Keratinocyte (primary cell): ENCODE data around the gene NAA80. TPM values are rescaled to one million over a fixed set of nuclear protein-coding genes. Genes with fewer than 3 reads are reported as not detected.

Experiments
- DNase-seq: peaks from one replicate; pipeline ENCODE4 v3.0.0-alpha.2; 2011; ENCODE audit warnings: low read depth, missing footprints, low spot score
- FAIRE-seq: peaks from 2 replicates; lab custom pipeline; 2011; peaks lifted over from hg19 to GRCh38; lab: Jason Lieb, UNC
- H2AFZ ChIP-seq: 2 replicates; pipeline ENCODE4 v1.6.0; 2012; ENCODE audit warnings: low read length, control low read depth, inconsistent platforms; ENCODE audit not compliant: control insufficient read depth
- H3K27ac ChIP-seq: 2 replicates; pipeline ENCODE4 v1.5.1; 2011; ENCODE audit warnings: low read length; ENCODE audit not compliant: control insufficient read depth, insufficient read depth
- H3K27me3 ChIP-seq: 3 replicates; pipeline ENCODE4 v1.6.0; 2011; ENCODE audit warnings: low read length; ENCODE audit not compliant: control insufficient read depth, insufficient read depth; ENCODE audit errors: extremely low read depth
- H3K36me3 ChIP-seq, 2 experiments: 2 replicates in 1 of 2; 3 replicates in 1 of 2; pipeline ENCODE4 v1.5.1; 2011; ENCODE audit warnings: low read length in 2 of 2, mild to moderate bottlenecking in 1 of 2; ENCODE audit not compliant: control insufficient read depth in 2 of 2, insufficient read depth in 2 of 2; ENCODE audit errors: extremely low read depth in 1 of 2
- H3K4me1 ChIP-seq: 3 replicates; pipeline ENCODE4 v1.5.1; 2011; ENCODE audit warnings: low read length; ENCODE audit not compliant: control insufficient read depth, insufficient read depth; ENCODE audit errors: extremely low read depth
- H3K4me2 ChIP-seq: 3 replicates; pipeline ENCODE4 v1.6.0; 2011; ENCODE audit warnings: low read depth, low read length; ENCODE audit not compliant: control insufficient read depth, insufficient read depth; ENCODE audit errors: extremely low read depth
- H3K4me3 ChIP-seq, 3 experiments: fragments of 200-600 bp in 1 of 3; sonication (generic) in 1 of 3; 2 replicates in 2 of 3; 3 replicates in 1 of 3; pipeline ENCODE4 v1.5.1; 2011 to 2016; ENCODE audit warnings: low read length in 3 of 3, mild to moderate bottlenecking in 3 of 3, control low read depth in 2 of 3, inconsistent platforms in 1 of 3, low read depth in 1 of 3, mixed read lengths in 1 of 3, mixed run types in 1 of 3, moderate library complexity in 1 of 3; ENCODE audit not compliant: control insufficient read depth in 2 of 3, insufficient read depth in 2 of 3; ENCODE audit errors: extremely low read depth in 1 of 3
- H3K79me2 ChIP-seq: 2 replicates; pipeline ENCODE4 v1.6.0; 2012; ENCODE audit warnings: low read length; ENCODE audit not compliant: control insufficient read depth, insufficient read depth
- H3K9ac ChIP-seq: 3 replicates; pipeline ENCODE4 v1.6.0; 2011; ENCODE audit warnings: low read length; ENCODE audit not compliant: control insufficient read depth, insufficient read depth; ENCODE audit errors: extremely low read depth
- H3K9me1 ChIP-seq: 3 replicates; pipeline ENCODE4 v1.6.0; 2011; ENCODE audit warnings: low read length; ENCODE audit not compliant: control insufficient read depth, insufficient read depth; ENCODE audit errors: extremely low read depth
- H3K9me3 ChIP-seq: 2 replicates; pipeline ENCODE4 v1.5.1; 2012; ENCODE audit warnings: low read depth, low read length; ENCODE audit not compliant: control insufficient read depth
- H4K20me1 ChIP-seq: 3 replicates; pipeline ENCODE4 v1.6.0; 2011; ENCODE audit warnings: low read length; ENCODE audit not compliant: control insufficient read depth, insufficient read depth; ENCODE audit errors: extremely low read depth
- EZH2 ChIP-seq: IDR thresholded peaks from one replicate; pipeline ENCODE4 v1.6.1; 2012; ENCODE audit warnings: inconsistent platforms, mild to moderate bottlenecking, low read length, moderate library complexity
- dilution Hi-C: fragments of 300-500 bp; cut with MboI; formaldehyde crosslinking; loops from one replicate; pipeline ENCODE4 v1.7.0; 2020; ENCODE audit warnings: low sequenced_read_pairs; ENCODE audit not compliant: extremely low pct_ligation_motif_present
- polyA plus RNA-seq, 5 experiments: library from polyadenylated mRNA; depleted of rRNA in 3 of 5; stranded (reverse) in 3 of 5; stranded (forward) in 1 of 5; unstranded in 1 of 5; fragments of >200 nt; gene quantifications; 1 replicate in 1 of 5; 2 replicates in 3 of 5; 3 replicates in 1 of 5; pipeline versions ENCODE4 v1.2.1 to v1.2.3, GENCODE V29; 2011 to 2012; ENCODE audit warnings: missing spikeins in 2 of 5, low read depth in 1 of 5, low replicate concordance in 1 of 5
- TF ChIP-seq, protein P1 (sequence below), 3 experiments: IDR thresholded peaks in 1 of 3; conservative IDR thresholded peaks in 1 of 3; optimal IDR thresholded peaks in 1 of 3; 2 replicates in 2 of 3; 3 replicates in 1 of 3; pipeline versions ENCODE3 to v1.5.1; 2011; ENCODE audit warnings: low read length in 3 of 3, mild to moderate bottlenecking in 3 of 3, moderate library complexity in 2 of 3, control low read depth in 1 of 3, inconsistent platforms in 1 of 3; ENCODE audit not compliant: insufficient read depth in 2 of 3; ENCODE audit errors: extremely low read depth in 1 of 3

Gene NAA80
- polyA plus RNA-seq, 1 donor (not counting 4 experiments of a cell fraction or from before 2014, with no cell fraction given), result 6.1 TPM

GRCh38 chr3:50323092-50323600 lies 23.9 kb upstream of the NAA80 start:
- DNase-seq, result no peak
- H3K9me1 ChIP-seq, result peaks cover 3% of the 10 kb centered on the region
- no peaks in the 10 kb centered on the region for H3K27me3 ChIP-seq
- peaks cover 48% of the 10 kb centered on the region for H3K79me2 ChIP-seq
- no peaks in the 10 kb centered on the region for H4K20me1 ChIP-seq
- H3K9me3 ChIP-seq, result no peaks in the 10 kb centered on the region
- no peak overlapping the region for H2AFZ ChIP-seq
- no peak overlapping the region for H3K9ac ChIP-seq
- dilution Hi-C loops, result no loop called here
- no peak for FAIRE-seq
- peaks cover 21 to 26% of the 10 kb centered on the region in 2 experiments for H3K36me3 ChIP-seq
- H3K4me1 ChIP-seq, result peaks cover 32% of the 10 kb centered on the region
- no peak overlapping the region for H3K4me2 ChIP-seq
- TF ChIP-seq, protein P1, sequence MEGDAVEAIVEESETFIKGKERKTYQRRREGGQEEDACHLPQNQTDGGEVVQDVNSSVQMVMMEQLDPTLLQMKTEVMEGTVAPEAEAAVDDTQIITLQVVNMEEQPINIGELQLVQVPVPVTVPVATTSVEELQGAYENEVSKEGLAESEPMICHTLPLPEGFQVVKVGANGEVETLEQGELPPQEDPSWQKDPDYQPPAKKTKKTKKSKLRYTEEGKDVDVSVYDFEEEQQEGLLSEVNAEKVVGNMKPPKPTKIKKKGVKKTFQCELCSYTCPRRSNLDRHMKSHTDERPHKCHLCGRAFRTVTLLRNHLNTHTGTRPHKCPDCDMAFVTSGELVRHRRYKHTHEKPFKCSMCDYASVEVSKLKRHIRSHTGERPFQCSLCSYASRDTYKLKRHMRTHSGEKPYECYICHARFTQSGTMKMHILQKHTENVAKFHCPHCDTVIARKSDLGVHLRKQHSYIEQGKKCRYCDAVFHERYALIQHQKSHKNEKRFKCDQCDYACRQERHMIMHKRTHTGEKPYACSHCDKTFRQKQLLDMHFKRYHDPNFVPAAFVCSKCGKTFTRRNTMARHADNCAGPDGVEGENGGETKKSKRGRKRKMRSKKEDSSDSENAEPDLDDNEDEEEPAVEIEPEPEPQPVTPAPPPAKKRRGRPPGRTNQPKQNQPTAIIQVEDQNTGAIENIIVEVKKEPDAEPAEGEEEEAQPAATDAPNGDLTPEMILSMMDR (optimal IDR thresholded peaks at IDR 0.05 in 1 of 3, IDR thresholded peaks at IDR 0.05 in 1 of 3, conservative IDR thresholded peaks at IDR 0.05 in 1 of 3; ENCODE audit: extremely low read depth in 1 of 3, insufficient read depth in 2 of 3, low read length in 3 of 3), result no peak
- no peak overlapping the region for H3K4me3 ChIP-seq
- no peak overlapping the region for H3K27ac ChIP-seq

GRCh38 chr3:50322386-50323091 lies 23.3 kb upstream of the NAA80 start, which contains the start of gene HYAL2:
Gene HYAL2 (minus strand): TSS chr3:50322745. CDS start chr3:50320489, 2,256 bp downstream.
- peaks cover 38% of the 10 kb centered on the region for H3K4me1 ChIP-seq
- dilution Hi-C loops, result no loop called here
- H3K9me3 ChIP-seq, result no peaks in the 10 kb centered on the region
- H3K36me3 ChIP-seq, result peaks cover 22 to 31% of the 10 kb centered on the region in 2 experiments
- no peaks in the 10 kb centered on the region for H4K20me1 ChIP-seq
- peak within 1 kb of the TSS; percentile 99 for H3K27ac ChIP-seq
- H3K4me2 ChIP-seq, result peak within 1 kb of the TSS; percentile 99
- FAIRE-seq, result no peak
- no peak for DNase-seq
- no peak for TF ChIP-seq EZH2
- TF ChIP-seq, protein P1 (optimal IDR thresholded peaks at IDR 0.05 in 1 of 3, IDR thresholded peaks at IDR 0.05 in 1 of 3, conservative IDR thresholded peaks at IDR 0.05 in 1 of 3; ENCODE audit: extremely low read depth in 1 of 3, insufficient read depth in 2 of 3, low read length in 3 of 3), result no peak
- peaks cover 48% of the 10 kb centered on the region for H3K79me2 ChIP-seq
- peak within 1 kb of the TSS; percentile 96 for H2AFZ ChIP-seq
- H3K4me3 ChIP-seq, result peak within 1 kb of the TSS; percentile 52 to 89 (median 84)
- H3K9ac ChIP-seq, result peak within 1 kb of the TSS; percentile 98
- H3K9me1 ChIP-seq, result peaks cover 3% of the 10 kb centered on the region
- no peaks in the 10 kb centered on the region for H3K27me3 ChIP-seq
